GM18505 (cell line): Measurements from ENCODE around the gene RSF1.
"Not testable (repeated sequence)": the region's sequence is repeated elsewhere in the genome, so short reads cannot be mapped to it uniquely, and the experiment has no call there.

Experiments
- ATAC-seq: cut with Tn5 transposase; IDR thresholded peaks from one replicate; pipeline ENCODE4 v1.9.1; 2021; ENCODE audit not compliant: unreplicated experiment
- POLR2A ChIP-seq: IDR thresholded peaks from 4 replicates; pipeline ENCODE4 v1.6.1; 2011; ENCODE audit warnings: borderline replicate concordance; ENCODE audit not compliant: insufficient read depth, insufficient read length; ENCODE audit errors: extremely low read depth

Gene RSF1

DNA sequence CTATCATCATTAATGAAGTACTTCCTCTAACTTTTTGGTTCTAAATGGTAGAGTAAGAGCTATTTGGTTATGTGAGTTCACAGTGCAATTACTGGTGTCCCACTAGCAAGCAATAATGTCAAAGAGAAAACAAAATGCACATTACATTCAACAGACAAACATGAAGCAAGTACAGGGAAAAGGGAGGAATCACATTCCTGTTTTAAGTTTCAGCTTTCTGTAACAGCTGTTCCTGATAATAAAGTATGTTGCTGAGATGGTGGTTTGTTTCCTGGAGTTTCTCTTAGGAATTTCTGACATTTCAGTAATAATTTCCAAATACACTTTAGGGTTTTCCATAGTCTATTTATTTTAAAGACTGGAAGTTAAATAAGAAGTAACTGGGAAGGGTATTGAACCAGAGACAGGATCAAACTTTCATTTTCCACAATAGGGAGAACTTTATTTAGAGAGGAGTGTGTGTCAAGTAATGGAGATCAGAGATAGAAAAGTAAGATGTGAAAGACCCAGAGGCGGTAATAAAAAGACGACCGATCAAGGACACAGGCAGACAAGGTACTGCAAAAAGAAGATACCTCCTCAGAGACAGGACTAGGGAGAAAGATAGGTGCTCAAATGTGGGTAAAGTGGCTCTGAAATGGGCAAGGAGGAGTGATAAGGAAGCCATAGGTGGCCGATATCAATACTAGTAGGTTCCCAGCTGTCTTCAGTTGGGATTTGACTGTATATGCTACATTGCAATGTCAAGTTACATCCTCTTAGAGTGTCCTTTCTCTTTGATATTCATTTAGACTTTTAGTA, 162.1 kb downstream of the RSF1 start:
- no peak for TF ChIP-seq POLR2A
- ATAC-seq: no peak

DNA sequence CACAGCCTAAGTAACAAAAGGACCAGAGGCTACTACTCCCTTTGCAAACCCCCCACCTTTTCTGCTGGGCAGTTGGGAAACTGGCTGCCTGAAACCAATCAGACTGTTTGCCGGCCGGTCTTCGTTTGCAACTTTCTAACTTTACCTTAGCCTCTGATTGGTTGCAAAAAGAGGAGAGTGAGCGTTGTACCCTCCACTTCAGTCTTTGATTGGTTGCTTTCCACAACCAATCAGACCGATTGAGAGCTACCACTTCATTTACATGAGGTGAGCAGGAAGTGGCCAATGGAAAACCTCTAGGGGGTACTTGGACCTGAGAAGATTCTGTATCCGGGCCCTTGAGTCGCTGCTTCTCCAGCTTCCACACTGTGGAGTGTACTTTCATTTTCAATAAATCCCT, 164.2 kb downstream of the RSF1 start:
- no peak for ATAC-seq
- TF ChIP-seq POLR2A: no peak

DNA sequence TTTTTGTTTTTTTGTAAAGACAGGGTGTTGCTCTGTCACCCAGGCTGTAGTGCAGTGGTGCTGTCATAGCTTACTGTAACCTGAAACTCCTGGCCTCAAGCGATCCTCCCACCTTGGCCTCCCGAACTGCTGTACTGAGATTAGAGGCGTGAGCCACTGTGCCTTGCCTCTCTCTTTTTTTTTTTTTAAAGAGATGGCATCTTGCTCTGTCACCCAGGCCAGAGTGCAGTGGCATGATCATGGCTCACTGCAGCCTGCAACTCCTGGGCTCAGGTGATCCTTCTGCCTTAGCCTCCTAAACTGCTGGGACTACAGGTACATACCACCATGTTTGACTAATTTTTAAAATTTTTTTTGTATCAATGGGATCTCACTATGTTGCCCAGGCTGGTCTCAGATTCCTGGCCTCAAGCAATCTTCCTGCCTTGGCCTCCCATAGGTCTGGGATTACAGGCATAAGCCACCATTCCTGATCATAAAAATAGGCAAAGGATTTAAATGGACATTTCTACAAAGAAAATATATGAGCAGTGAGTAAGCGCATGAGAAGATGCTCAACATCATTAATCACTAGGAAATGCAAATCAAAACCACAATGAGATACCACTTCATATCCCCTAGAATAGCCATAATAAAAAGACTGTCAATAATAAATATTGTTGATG, 165.6 kb downstream of the RSF1 start:
- no peak for TF ChIP-seq POLR2A
- ATAC-seq: no peak

DNA sequence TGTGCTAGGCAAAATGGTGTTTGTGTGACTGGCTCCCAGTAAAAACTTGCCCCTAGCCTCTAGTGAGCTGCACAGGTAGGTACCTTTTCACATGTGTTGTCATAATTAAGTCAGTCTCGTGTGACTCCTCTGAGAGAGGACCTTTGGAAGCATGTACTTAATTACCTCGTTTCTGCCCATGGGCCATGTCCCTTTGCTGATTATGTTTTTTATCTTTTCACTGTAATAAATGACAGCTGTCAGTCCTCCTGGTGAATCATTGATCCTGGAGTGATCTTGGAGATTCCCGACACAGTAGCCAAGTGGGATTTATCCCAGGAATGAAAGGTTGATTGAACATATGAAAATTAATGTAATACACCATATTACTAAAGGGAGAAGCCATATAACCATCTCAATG, 170.4 kb downstream of the RSF1 start:
- ATAC-seq: no peak
- TF ChIP-seq POLR2A: no peak

DNA sequence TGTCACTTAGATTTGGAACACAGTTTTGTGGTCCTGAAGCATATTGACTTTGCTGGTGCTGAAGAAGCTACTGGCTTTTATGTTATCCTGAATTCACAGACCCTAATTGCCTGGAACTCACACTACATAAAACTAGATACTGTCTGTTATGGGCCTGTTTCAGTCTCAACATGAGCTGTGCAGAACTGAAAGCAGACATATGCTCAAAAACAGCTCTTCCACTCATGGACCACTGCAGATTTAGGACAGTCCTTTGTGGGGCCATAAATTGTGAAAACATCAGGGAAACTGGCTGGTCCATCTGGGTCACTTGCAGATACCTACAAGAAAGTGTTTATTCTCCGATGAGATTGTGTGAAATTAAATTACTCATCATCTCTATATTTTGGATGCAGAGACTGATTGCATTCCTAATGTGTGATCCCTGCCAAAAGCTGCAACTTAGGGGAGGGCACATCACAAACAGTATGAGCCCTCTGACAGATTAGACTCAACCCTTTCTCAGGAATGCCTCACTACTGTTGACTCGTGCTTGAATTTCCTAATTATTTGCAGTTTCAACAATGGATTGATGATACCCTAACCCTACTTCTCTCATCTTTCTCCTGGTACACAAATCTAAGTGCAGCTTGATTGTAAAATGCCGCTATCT, 172.7 kb downstream of the RSF1 start:
- no peak for TF ChIP-seq POLR2A
- no peak for ATAC-seq

DNA sequence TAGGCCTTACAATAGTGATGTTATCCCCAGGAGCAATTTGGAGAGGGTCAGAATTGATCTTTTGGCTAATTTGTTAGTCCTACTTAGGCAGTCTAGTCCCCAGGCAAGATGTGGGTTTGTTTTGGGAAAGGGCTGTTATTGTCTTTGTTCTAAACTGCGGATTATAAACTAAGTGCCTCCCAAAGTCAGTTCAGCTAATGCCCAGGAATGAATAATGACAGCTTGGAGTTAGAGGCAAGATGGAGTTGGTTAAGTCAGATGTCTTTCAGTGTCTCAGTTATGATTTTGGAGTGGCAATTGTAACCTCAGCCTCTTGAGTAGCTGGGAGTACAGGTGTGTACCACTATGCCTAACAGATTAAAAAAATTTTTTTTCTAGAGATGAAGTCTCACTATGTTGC, 175.6 kb downstream of the RSF1 start:
- no peak for TF ChIP-seq POLR2A
- no peak for ATAC-seq

DNA sequence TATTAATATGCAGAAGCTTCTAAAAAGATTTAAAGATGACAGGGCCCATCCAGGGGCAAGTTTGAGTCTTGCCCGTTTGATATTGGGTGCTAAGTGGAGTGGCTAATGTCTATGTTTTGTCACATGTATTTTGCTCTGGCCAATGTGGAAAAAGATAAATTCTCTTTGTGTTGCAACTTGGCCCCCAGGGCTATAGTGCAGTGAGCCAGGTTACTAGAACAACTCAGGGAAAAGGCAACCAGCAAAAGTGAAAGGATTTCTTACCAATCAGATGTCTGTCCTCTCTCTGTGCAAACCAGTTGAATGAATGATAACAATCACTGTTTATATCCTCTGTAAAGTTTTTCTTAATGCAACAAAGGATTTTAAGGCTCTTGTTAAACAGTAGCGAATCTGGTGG, 178.3 kb downstream of the RSF1 start:
- ATAC-seq: no peak
- TF ChIP-seq POLR2A: no peak

DNA sequence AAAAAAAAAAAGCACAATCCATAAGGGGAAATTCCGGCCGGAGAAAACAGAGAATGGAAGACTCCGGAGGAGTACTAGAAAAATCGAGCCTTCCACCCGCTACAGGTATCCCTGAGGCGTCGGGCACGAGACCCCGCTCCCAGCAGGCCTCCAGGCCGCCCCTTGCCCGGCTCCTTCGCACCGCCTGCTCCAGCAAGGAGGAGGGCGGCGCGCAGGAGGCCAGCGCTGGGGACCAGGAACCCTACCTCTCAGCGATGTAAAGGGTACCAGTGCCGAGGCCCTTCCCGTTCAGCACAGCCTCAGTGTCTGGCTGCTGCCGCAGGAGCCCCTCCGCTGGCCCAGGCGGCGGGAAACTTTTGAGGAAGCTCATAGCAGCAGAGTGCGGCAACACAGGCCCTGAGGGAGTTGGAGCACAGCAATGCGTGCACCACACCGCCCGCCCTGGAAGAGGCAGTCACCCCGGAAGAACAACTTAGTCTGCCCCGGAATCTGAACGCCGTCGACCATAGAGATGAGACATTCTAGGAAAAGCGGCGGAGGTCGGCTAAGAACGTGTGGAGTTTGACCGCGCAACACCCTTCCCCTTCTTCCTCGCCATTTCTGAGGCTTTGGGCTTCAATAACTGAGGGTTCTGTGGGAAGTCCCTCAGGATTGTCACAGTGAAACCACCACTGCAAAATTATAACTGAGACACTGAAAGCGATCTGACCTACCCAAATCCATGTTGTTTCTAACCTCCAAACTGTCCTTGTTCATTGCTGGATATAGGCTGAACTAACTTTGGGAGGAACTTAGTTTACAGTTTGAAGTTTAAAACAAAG, 183.0 kb downstream of the RSF1 start, which contains the start of gene CLNS1A:
Gene CLNS1A, minus strand, starts transcription at position 450 of the 821 bp plus-strand sequence. Its CDS starts 80 bp downstream, at position 370.
- ATAC-seq: peak; percentile 94
- TF ChIP-seq POLR2A: peak; percentile 94

DNA sequence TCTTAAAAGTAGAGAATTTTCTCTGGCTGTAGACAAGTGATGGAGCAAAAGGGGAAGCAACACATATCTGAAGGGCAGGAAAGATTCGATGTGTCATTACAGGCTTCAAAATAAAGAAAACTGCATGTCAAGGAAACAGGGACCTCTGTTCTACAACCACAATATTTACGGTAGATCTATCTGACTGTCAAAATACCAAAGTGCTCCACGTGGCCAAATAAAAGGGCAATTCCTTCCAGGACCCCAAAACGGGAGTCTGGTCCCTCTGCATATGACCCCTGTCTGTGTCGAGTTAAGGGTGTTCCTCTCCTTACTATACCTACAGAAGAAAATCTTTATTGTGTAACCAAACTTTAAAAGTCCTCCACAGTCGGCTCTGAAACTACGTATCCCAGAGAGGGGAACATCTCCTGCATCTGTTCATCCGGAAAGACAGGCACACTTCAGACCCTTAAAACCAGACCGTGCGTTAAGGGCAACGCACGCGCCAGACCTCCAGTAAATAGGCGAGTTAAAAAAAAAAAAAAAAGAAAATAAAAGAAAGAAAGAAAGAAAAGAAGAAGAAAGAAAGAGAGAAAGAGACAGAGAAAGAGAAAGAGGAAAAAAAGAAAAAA, 183.7 kb downstream of the RSF1 start:
- ATAC-seq: no peak
- TF ChIP-seq POLR2A: no peak

DNA sequence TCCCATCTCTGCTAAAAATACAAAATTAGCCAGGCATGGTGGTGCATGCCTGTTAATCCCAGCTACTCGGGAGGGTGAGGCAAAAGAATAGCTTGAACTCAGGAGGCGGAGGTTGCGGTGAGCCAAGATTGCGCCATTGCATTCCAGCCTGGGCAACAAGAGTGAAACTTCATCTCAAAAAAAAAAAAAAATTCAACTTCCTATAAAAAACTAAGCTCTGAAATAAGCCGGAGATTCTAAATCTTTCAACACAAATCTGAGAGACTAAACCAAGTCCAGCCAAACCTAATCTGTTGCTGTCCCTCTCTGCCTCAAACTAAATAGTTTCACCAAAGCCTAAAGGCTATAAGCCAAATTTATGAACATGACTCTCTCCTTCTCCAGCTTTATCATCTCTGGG, 186.6 kb downstream of the RSF1 start:
- ATAC-seq: not testable (repeated sequence)

DNA sequence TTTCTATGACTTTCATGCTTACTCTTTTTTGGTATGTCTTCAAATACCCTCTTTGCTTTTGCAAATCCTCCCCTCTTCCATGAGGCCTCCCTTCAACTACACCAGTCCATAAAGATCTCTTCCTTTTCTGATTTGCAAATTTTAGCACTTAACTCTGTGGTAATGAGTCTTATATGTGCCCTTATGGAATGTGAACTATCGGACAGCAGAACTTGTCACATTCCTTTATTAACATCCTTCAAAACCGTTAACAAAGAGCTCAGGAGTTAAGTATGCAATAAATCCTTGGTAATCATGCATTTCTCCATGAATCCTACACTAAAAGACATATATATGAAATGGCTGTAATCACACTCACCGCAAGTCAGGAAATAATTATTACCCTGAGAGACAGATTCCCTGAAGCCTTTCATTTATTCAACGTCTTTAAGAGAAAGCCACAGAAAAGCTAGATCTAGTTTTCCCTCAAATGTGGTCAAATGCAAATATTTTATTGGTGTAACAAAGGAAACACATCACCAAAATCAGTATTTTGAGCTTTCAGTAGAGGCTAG, 190.3 kb downstream of the RSF1 start:
- no peak for ATAC-seq

DNA sequence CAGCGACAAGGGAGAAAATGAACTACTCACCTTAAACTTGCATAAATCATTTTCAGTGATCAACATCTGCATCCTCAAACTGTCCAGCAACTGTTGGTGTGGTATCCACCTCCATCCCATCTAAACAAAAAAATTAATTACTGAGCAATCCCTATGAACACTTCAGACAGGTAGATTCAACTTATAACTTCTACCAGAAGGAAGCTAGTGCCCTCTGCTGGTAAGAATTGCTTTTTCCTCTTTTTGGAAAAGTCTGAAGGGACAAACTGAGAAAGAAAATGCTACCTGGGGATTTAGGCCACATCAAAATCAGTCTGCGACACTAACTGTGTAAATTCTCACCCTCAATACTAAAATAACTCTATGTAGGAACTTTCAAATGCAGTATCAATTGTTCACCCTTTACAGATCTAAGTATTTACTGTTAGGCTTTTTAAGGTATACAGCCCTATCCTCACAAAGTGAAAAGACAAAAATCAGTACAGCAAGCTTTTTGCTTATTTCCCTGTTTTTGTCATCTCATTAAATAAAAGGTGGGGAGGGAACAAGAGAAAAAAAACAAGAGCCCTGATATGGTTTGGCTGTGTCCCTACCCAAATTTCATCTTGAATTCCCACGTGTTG, 200.8 kb downstream of the RSF1 start:
- TF ChIP-seq POLR2A: no peak
- no peak for ATAC-seq

More for the DNA sequence above, 190.3 kb downstream of the RSF1 start:
- no peak for TF ChIP-seq POLR2A
